SK-N-SH treated with all-trans-retinoic acid at 6 μM for 48 hours (cell line): ENCODE results near the gene INTS14.

ENCODE experiments used
- ARNTL ChIP-seq: fragments of 450-650 bp; formaldehyde crosslinking; IDR thresholded peaks from 2 replicates; pipeline ENCODE4 v1.5.0; 2020; ENCODE audit warnings: low read depth, mild to moderate bottlenecking, moderate library complexity, borderline replicate concordance
- ESRRG ChIP-seq: fragments of 250-450 bp; sonication (Bioruptor Pico); IDR thresholded peaks from 2 replicates; pipeline ENCODE4 v1.6.1; 2021; ENCODE audit warnings: mild to moderate bottlenecking
- ISL1 ChIP-seq: fragments of 250-450 bp; sonication (Bioruptor Pico); IDR thresholded peaks from 2 replicates; pipeline ENCODE4 v2.1.2; 2022; ENCODE audit warnings: mild to moderate bottlenecking, moderate library complexity
- OSR1 ChIP-seq: fragments of 250-450 bp; sonication (Bioruptor Pico); IDR thresholded peaks from 2 replicates; pipeline ENCODE4 v1.8.0; 2022; ENCODE audit warnings: moderate library complexity, mild to moderate bottlenecking, inconsistent platforms
- POU6F1 ChIP-seq: fragments of 250-450 bp; sonication (Bioruptor Pico); IDR thresholded peaks from 2 replicates; pipeline ENCODE4 v1.8.0; 2021; ENCODE audit warnings: low read depth, mild to moderate bottlenecking, moderate library complexity, borderline replicate concordance
- RARB ChIP-seq: fragments of 250-450 bp; sonication (Bioruptor Pico); IDR thresholded peaks from 2 replicates; pipeline ENCODE4 v1.8.0; 2021; ENCODE audit warnings: mild to moderate bottlenecking, moderate library complexity
- TSHZ2 ChIP-seq: fragments of 250-450 bp; sonication (Bioruptor Pico); IDR thresholded peaks from 2 replicates; pipeline ENCODE4 v1.5.0; 2020; ENCODE audit warnings: mild to moderate bottlenecking, moderate library complexity
- ZFP3 ChIP-seq: fragments of 250-450 bp; sonication (Bioruptor Pico); IDR thresholded peaks from 2 replicates; pipeline ENCODE4 v1.5.0; 2020; ENCODE audit warnings: mild to moderate bottlenecking, moderate library complexity
- ZFP30 ChIP-seq: fragments of 450-650 bp; formaldehyde crosslinking; IDR thresholded peaks from 2 replicates; pipeline ENCODE4 v1.5.0; 2022; ENCODE audit warnings: mild to moderate bottlenecking, moderate library complexity
- ZNF565 ChIP-seq: fragments of 450-650 bp; formaldehyde crosslinking; conservative IDR thresholded peaks from 2 replicates; pipeline ENCODE4 v1.5.0; 2020; ENCODE audit warnings: low read depth, mild to moderate bottlenecking, moderate library complexity
- ZNF70 ChIP-seq: fragments of 450-650 bp; formaldehyde crosslinking; IDR thresholded peaks from 2 replicates; pipeline ENCODE4 v1.5.0; 2020; ENCODE audit warnings: mild to moderate bottlenecking, moderate library complexity
- ZNF8 ChIP-seq: fragments of 450-650 bp; formaldehyde crosslinking; IDR thresholded peaks from 2 replicates; pipeline ENCODE4 v1.5.0; 2020; ENCODE audit warnings: mild to moderate bottlenecking, moderate library complexity
- TF ChIP-seq, protein P1 (sequence below): fragments of 250-450 bp; sonication (Bioruptor Pico); IDR thresholded peaks from 2 replicates; pipeline ENCODE4 v1.5.1; 2021; ENCODE audit warnings: mild to moderate bottlenecking, moderate library complexity
- TF ChIP-seq, protein P2 (sequence below): fragments of 250-450 bp; sonication (Bioruptor Pico); IDR thresholded peaks from 2 replicates; pipeline ENCODE4 v1.8.0; 2020; ENCODE audit warnings: mild to moderate bottlenecking, moderate library complexity, borderline replicate concordance

DNA sequence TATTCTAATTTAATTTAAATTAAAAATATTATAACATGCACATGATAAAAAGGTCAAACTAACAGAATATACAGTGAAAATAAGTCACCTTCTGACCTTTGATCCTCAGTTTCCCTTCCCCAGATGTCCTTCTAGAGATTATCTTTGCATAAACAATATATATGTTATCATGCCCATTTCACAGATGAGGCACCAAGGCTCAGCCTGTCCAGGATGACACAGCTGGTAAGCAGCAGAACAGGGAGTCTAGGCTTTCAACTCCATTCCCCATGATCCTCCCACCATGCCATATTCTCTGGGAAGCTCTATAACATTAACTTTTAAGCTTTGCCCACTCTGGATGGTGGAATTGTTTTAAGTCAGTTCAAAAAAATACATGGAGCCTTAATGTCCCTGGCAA is 12.2 kb upstream of the INTS14 start:
- TF ChIP-seq ZNF565 (CRISPR knock-in tag) (no peak), ESRRG (CRISPR knock-in tag) (no peak), ZFP3 (CRISPR knock-in tag) (no peak), POU6F1 (no peak), ZFP30 (CRISPR knock-in tag) (no peak), OSR1 (no peak), RARB (no peak), ARNTL (no peak), TSHZ2 (CRISPR knock-in tag) (no peak), ZNF8 (no peak), ZNF70 (CRISPR knock-in tag) (no peak), ISL1 (CRISPR knock-in tag) (no peak)
- TF ChIP-seq, protein P1, sequence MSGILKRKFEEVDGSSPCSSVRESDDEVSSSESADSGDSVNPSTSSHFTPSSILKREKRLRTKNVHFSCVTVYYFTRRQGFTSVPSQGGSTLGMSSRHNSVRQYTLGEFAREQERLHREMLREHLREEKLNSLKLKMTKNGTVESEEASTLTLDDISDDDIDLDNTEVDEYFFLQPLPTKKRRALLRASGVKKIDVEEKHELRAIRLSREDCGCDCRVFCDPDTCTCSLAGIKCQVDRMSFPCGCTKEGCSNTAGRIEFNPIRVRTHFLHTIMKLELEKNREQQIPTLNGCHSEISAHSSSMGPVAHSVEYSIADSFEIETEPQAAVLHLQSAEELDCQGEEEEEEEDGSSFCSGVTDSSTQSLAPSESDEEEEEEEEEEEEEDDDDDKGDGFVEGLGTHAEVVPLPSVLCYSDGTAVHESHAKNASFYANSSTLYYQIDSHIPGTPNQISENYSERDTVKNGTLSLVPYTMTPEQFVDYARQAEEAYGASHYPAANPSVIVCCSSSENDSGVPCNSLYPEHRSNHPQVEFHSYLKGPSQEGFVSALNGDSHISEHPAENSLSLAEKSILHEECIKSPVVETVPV (CRISPR knock-in tag) = no peak
- TF ChIP-seq, protein P2, sequence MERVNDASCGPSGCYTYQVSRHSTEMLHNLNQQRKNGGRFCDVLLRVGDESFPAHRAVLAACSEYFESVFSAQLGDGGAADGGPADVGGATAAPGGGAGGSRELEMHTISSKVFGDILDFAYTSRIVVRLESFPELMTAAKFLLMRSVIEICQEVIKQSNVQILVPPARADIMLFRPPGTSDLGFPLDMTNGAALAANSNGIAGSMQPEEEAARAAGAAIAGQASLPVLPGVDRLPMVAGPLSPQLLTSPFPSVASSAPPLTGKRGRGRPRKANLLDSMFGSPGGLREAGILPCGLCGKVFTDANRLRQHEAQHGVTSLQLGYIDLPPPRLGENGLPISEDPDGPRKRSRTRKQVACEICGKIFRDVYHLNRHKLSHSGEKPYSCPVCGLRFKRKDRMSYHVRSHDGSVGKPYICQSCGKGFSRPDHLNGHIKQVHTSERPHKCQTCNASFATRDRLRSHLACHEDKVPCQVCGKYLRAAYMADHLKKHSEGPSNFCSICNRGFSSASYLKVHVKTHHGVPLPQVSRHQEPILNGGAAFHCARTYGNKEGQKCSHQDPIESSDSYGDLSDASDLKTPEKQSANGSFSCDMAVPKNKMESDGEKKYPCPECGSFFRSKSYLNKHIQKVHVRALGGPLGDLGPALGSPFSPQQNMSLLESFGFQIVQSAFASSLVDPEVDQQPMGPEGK (CRISPR knock-in tag) = no peak
